Measurements from ENCODE around the gene RAX.

- TF ChIP-seq POLR2A (IDR thresholded peaks at IDR 0.05) (no peak), CTCF (IDR thresholded peaks at IDR 0.05 in 8 of 11, conservative IDR thresholded peaks at IDR 0.05 in 3 of 11) (no peak)
These were observed 899 bp downstream of the RAX start for GRCh38 chr18:59272221-59272888.
